ENCODE data around the gene NKAIN1. TPM values are rescaled to one million over a fixed set of nuclear protein-coding genes. Genes with fewer than 3 reads are reported as not detected.

Gene NKAIN1
- polyA plus RNA-seq, 1 donor from 2014 or later = 33.4 TPM

DNA sequence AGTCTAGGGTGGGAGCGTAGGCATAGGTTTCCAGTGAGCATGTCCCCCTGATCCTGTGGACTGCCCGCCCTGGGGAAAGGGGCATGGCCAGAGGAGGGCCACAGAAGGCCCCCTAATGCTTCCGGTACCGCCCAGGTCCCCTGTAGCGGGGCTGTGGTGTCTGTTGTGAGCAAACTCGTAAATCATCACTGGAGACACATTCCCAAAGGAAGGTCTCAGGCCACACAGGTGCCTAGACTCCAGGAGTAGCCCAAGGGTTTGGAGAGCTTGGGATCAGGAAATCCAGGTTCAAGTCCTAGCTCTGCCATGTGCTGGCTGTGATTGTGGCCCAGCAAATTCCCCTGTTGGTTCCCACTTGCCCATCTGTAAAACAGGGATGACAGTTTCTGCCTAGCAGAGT is 20.2 kb downstream of the NKAIN1 start:
- no peak overlapping the region for H2AFZ ChIP-seq (ENCODE audit: low read depth, low read length)
- no peaks in the 10 kb centered on the region for H3F3A ChIP-seq (ENCODE audit: insufficient read depth, low read length, poor library complexity, severe bottlenecking)
- no peak overlapping the region for H3K9ac ChIP-seq (ENCODE audit: low read length)
- H3K9me2 ChIP-seq (ENCODE audit: insufficient read depth, low read length) = no peaks in the 10 kb centered on the region
- no peak overlapping the region for H3K4me2 ChIP-seq (ENCODE audit: low read length)
- no peak overlapping the region for H3K27ac ChIP-seq (ENCODE audit: low read length)
- H3K79me2 ChIP-seq (replicated peaks; ENCODE audit: insufficient read depth, low read length) = peaks cover 3% of the 10 kb centered on the region
- H3K36me3 ChIP-seq (ENCODE audit: insufficient read depth, low read length) = no peaks in the 10 kb centered on the region
- no peaks in the 10 kb centered on the region for H4K20me1 ChIP-seq (ENCODE audit: insufficient read depth)
- TF ChIP-seq MXI1 (conservative IDR thresholded peaks at IDR 0.05; ENCODE audit: poor library complexity, severe bottlenecking) (no peak), SMC3 (conservative IDR thresholded peaks at IDR 0.05; ENCODE audit: poor library complexity) (no peak), TAF1 (IDR thresholded peaks at IDR 0.05; ENCODE audit: low read depth) (no peak), POLR2AphosphoS5 (IDR thresholded peaks at IDR 0.05) (no peak), EZH2 (IDR thresholded peaks at IDR 0.05; ENCODE audit: borderline replicate concordance, insufficient read depth, low read length, poor library complexity, severe bottlenecking) (no peak), EP300 (conservative IDR thresholded peaks at IDR 0.05; ENCODE audit: poor library complexity, severe bottlenecking) (no peak), RAD21 (conservative IDR thresholded peaks at IDR 0.05) (no peak)
- TF ChIP-seq, protein P1, sequence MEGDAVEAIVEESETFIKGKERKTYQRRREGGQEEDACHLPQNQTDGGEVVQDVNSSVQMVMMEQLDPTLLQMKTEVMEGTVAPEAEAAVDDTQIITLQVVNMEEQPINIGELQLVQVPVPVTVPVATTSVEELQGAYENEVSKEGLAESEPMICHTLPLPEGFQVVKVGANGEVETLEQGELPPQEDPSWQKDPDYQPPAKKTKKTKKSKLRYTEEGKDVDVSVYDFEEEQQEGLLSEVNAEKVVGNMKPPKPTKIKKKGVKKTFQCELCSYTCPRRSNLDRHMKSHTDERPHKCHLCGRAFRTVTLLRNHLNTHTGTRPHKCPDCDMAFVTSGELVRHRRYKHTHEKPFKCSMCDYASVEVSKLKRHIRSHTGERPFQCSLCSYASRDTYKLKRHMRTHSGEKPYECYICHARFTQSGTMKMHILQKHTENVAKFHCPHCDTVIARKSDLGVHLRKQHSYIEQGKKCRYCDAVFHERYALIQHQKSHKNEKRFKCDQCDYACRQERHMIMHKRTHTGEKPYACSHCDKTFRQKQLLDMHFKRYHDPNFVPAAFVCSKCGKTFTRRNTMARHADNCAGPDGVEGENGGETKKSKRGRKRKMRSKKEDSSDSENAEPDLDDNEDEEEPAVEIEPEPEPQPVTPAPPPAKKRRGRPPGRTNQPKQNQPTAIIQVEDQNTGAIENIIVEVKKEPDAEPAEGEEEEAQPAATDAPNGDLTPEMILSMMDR (IDR thresholded peaks at IDR 0.05; ENCODE audit: poor library complexity, severe bottlenecking) = no peak
- TF ChIP-seq, protein P2, sequence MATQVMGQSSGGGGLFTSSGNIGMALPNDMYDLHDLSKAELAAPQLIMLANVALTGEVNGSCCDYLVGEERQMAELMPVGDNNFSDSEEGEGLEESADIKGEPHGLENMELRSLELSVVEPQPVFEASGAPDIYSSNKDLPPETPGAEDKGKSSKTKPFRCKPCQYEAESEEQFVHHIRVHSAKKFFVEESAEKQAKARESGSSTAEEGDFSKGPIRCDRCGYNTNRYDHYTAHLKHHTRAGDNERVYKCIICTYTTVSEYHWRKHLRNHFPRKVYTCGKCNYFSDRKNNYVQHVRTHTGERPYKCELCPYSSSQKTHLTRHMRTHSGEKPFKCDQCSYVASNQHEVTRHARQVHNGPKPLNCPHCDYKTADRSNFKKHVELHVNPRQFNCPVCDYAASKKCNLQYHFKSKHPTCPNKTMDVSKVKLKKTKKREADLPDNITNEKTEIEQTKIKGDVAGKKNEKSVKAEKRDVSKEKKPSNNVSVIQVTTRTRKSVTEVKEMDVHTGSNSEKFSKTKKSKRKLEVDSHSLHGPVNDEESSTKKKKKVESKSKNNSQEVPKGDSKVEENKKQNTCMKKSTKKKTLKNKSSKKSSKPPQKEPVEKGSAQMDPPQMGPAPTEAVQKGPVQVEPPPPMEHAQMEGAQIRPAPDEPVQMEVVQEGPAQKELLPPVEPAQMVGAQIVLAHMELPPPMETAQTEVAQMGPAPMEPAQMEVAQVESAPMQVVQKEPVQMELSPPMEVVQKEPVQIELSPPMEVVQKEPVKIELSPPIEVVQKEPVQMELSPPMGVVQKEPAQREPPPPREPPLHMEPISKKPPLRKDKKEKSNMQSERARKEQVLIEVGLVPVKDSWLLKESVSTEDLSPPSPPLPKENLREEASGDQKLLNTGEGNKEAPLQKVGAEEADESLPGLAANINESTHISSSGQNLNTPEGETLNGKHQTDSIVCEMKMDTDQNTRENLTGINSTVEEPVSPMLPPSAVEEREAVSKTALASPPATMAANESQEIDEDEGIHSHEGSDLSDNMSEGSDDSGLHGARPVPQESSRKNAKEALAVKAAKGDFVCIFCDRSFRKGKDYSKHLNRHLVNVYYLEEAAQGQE (IDR thresholded peaks at IDR 0.05; ENCODE audit: borderline replicate concordance) = no peak
- H3K9me3 ChIP-seq (ENCODE audit: low read length) = no peaks in the 10 kb centered on the region
- no peaks in the 10 kb centered on the region for H3K27me3 ChIP-seq (ENCODE audit: insufficient read depth, low read depth, low read length)
- no peak overlapping the region for H3K4me3 ChIP-seq (ENCODE audit: low read length)

DNA sequence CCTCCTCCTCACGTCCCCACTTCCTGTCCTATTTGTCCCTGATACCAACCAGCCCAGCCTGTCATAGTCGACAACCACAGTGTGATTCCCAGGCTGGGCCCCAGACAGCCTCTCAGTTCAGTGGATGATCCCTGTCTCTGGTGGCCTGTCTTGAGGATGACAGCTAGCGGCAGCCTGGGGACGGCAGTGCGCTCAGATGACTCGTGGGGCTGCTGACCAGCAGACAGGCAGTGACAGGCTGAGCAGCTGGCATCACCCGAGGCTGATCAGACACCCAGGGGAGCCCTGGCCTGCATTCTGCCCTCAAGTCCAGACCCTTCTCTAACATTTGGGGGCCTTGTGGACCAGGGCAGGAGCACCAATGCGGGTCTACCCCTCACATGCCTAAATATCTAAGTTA is 21.0 kb downstream of the NKAIN1 start:
- Histone ChIP-seq H3K9me3 (ENCODE audit: low read length) (no peaks in the 10 kb centered on the region), H3K9me2 (ENCODE audit: insufficient read depth, low read length) (no peaks in the 10 kb centered on the region), H3K79me2 (replicated peaks; ENCODE audit: insufficient read depth, low read length) (peaks cover 3% of the 10 kb centered on the region), H3F3A (ENCODE audit: insufficient read depth, low read length, poor library complexity, severe bottlenecking) (no peaks in the 10 kb centered on the region), H3K27me3 (ENCODE audit: insufficient read depth, low read depth, low read length) (no peaks in the 10 kb centered on the region), H3K4me3 (ENCODE audit: low read length) (no peak overlapping the region), H3K4me2 (ENCODE audit: low read length) (no peak overlapping the region), H3K9ac (ENCODE audit: low read length) (no peak overlapping the region), H3K27ac (ENCODE audit: low read length) (no peak overlapping the region), H2AFZ (ENCODE audit: low read depth, low read length) (no peak overlapping the region), H3K36me3 (ENCODE audit: insufficient read depth, low read length) (no peaks in the 10 kb centered on the region), H4K20me1 (ENCODE audit: insufficient read depth) (no peaks in the 10 kb centered on the region)
- TF ChIP-seq EP300 (conservative IDR thresholded peaks at IDR 0.05; ENCODE audit: poor library complexity, severe bottlenecking) = peak; percentile 30
- TF ChIP-seq SMC3 (conservative IDR thresholded peaks at IDR 0.05; ENCODE audit: poor library complexity) = no peak
- no peak for TF ChIP-seq MXI1 (conservative IDR thresholded peaks at IDR 0.05; ENCODE audit: poor library complexity, severe bottlenecking)
- no peak for TF ChIP-seq POLR2AphosphoS5 (IDR thresholded peaks at IDR 0.05)
- no peak for TF ChIP-seq RAD21 (conservative IDR thresholded peaks at IDR 0.05)
- TF ChIP-seq, protein P1 (IDR thresholded peaks at IDR 0.05; ENCODE audit: poor library complexity, severe bottlenecking) = no peak

All from neural cell (in vitro differentiated cells).